HG03139 (cell line): ENCODE results near the gene TAF6.

ENCODE experiments used
- ATAC-seq: cut with Tn5 transposase; IDR thresholded peaks from one replicate; pipeline ENCODE4 v1.9.1; 2021; ENCODE audit not compliant: unreplicated experiment

TAF6 gene

GRCh38 chr7:100075418-100075817, 43.7 kb downstream of the TAF6 start:
- no peak for ATAC-seq

- no peak for ATAC-seq
Observed at GRCh38 chr7:100074841-100075240, 44.3 kb downstream of the TAF6 start.

- ATAC-seq: no peak
Observed at GRCh38 chr7:100072462-100072861, 46.7 kb downstream of the TAF6 start.

GRCh38 chr7:100071018-100071723, 48.0 kb downstream of the TAF6 start:
- ATAC-seq: no peak

- no peak for ATAC-seq
Observed at GRCh38 chr7:100069991-100070390, 49.2 kb downstream of the TAF6 start.

GRCh38 chr7:100066953-100067352, 52.2 kb downstream of the TAF6 start:
- no peak for ATAC-seq

GRCh38 chr7:100065452-100066186, 53.5 kb downstream of the TAF6 start:
- no peak for ATAC-seq

GRCh38 chr7:100064162-100064561, 55.0 kb downstream of the TAF6 start:
- no peak for ATAC-seq

- no peak for ATAC-seq
Observed at GRCh38 chr7:100063376-100063775, 55.8 kb downstream of the TAF6 start.

- ATAC-seq: no peak
Observed at GRCh38 chr7:100061518-100062193, 57.5 kb downstream of the TAF6 start.

- ATAC-seq: no peak
Observed at GRCh38 chr7:100059251-100059739, 59.9 kb downstream of the TAF6 start.
